GM21526 (cell line): ENCODE data around the gene NTHL1.
"Not testable (repeated sequence)": the region's sequence is repeated elsewhere in the genome, so short reads cannot be mapped to it uniquely, and the experiment has no call there.

Experiments used
- ATAC-seq: cut with Tn5 transposase; IDR thresholded peaks from one replicate; pipeline ENCODE4 v1.9.1; 2021; ENCODE audit warnings: moderate library complexity; ENCODE audit not compliant: unreplicated experiment, low FRiP score

The NTHL1 gene

GRCh38 chr16:2043667-2044451 is 3.8 kb downstream of the NTHL1 start:
- ATAC-seq, result no peak

GRCh38 chr16:2042986-2043666 is 4.5 kb downstream of the NTHL1 start:
- no peak for ATAC-seq

GRCh38 chr16:2042171-2042985 is 5.3 kb downstream of the NTHL1 start:
- ATAC-seq, result no peak

GRCh38 chr16:2040787-2041522 is 6.7 kb downstream of the NTHL1 start:
- no peak for ATAC-seq

- no peak for ATAC-seq
Observed at GRCh38 chr16:2040041-2040786, 7.4 kb downstream of the NTHL1 start.

GRCh38 chr16:2039274-2040031 is 8.2 kb downstream of the NTHL1 start:
- no peak for ATAC-seq

- no peak for ATAC-seq
Observed at GRCh38 chr16:2038382-2039231, 9.0 kb downstream of the NTHL1 start.

GRCh38 chr16:2037647-2038381 is 9.8 kb downstream of the NTHL1 start:
- no peak for ATAC-seq

- ATAC-seq, result no peak
Observed at GRCh38 chr16:2037115-2037514, 10.5 kb downstream of the NTHL1 start.

GRCh38 chr16:2036200-2036966 is 11.3 kb downstream of the NTHL1 start:
- no peak for ATAC-seq

GRCh38 chr16:2035431-2036199 is 12.0 kb downstream of the NTHL1 start:
- no peak for ATAC-seq

- no peak for ATAC-seq
Observed at GRCh38 chr16:2034696-2035430, 12.8 kb downstream of the NTHL1 start.

- not testable (repeated sequence) for ATAC-seq
Observed at GRCh38 chr16:2033909-2034695, 13.5 kb downstream of the NTHL1 start.

- no peak for ATAC-seq
Observed at GRCh38 chr16:2033057-2033908, 14.4 kb downstream of the NTHL1 start.
